Measurements from ENCODE around the gene CDH23. TPM values are rescaled to one million over a fixed set of nuclear protein-coding genes. Genes with fewer than 3 reads are reported as not detected.

CDH23 gene
- total RNA-seq, 2 donors from 2014 or later: 3.9 to 74.8 TPM

DNA sequence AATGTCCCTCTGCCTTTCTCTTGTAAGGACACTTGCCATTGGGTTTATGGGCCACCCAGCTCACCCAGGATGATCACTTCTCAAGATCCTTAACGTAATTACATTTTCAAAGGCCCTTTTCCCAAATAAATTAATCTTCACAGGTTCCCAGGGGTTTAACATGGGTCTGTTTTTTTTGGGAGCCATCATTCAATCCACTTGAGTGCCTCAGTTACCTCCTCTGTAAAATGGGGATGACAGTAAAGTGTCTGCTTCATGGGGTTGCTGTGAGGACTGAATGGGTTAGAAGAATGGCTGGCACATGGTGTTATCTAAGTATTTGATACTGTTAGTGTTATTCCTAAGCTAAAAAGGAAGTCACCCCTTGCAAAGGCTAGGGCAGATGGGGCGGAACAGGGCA is 315.4 kb downstream of the CDH23 start:
- no peaks in the 10 kb centered on the region for H3K9me3 ChIP-seq
- peak overlapping the region in 1 of 2 donors; percentile 87 for H3K27ac ChIP-seq
- no peaks in the 10 kb centered on the region for H3K27me3 ChIP-seq (replicated peaks; ENCODE audit: insufficient read depth)
- peaks cover 10% of the 10 kb centered on the region for H3K4me1 ChIP-seq (replicated peaks)
- 88% methylated on average over 2 of the region's 2 CpGs for WGBS
- H3K4me3 ChIP-seq: no peak overlapping the region
- TF ChIP-seq, protein P1, sequence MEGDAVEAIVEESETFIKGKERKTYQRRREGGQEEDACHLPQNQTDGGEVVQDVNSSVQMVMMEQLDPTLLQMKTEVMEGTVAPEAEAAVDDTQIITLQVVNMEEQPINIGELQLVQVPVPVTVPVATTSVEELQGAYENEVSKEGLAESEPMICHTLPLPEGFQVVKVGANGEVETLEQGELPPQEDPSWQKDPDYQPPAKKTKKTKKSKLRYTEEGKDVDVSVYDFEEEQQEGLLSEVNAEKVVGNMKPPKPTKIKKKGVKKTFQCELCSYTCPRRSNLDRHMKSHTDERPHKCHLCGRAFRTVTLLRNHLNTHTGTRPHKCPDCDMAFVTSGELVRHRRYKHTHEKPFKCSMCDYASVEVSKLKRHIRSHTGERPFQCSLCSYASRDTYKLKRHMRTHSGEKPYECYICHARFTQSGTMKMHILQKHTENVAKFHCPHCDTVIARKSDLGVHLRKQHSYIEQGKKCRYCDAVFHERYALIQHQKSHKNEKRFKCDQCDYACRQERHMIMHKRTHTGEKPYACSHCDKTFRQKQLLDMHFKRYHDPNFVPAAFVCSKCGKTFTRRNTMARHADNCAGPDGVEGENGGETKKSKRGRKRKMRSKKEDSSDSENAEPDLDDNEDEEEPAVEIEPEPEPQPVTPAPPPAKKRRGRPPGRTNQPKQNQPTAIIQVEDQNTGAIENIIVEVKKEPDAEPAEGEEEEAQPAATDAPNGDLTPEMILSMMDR (IDR thresholded peaks at IDR 0.05): no peak
- TF ChIP-seq POLR2AphosphoS5 (IDR thresholded peaks at IDR 0.05) (no peak), POLR2A (IDR thresholded peaks at IDR 0.05) (no peak)
- no peaks in the 10 kb centered on the region for H3K36me3 ChIP-seq
- DNase-seq (ENCODE audit: low spot score): no peak
- intact Hi-C loops (cut with DNase I): loop anchor here (5.0 kb wide), 1 partner anchor 60 kb away; the partner anchor contains the start of gene VSIR

DNA sequence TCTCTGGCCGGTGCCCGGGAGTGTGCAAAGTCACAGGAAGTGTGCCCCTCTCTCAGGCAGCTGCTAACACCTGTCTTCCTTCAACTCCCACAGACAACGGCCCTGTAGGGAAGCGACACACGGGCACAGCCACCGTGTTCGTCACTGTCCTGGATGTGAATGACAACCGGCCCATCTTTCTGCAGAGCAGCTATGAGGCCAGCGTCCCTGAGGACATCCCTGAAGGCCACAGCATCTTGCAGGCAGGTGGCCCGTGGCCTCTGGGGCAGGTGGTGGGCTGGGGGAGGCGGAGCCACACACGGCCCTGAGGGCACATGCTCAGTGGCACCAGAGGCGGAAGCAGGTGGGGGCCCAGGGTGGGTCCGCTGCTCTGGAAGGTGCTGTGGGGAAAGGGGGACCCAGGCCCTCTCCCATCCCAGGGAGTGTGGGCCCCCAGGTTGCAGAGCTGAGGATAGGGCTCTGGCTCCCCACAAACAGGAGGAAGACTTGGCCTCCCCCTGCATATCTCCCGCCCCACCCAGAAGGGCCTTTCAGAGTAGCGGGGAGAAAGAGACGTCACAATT is 315.9 kb downstream of the CDH23 start:
- H3K9me3 ChIP-seq: no peaks in the 10 kb centered on the region
- intact Hi-C loops (cut with DNase I): loop anchor here (5.0 kb wide), 1 partner anchor 60 kb away; the partner anchor contains the start of gene VSIR
- 76% methylated on average over 17 of the region's 17 CpGs for WGBS
- H3K4me3 ChIP-seq: no peak overlapping the region
- TF ChIP-seq POLR2A (IDR thresholded peaks at IDR 0.05) (no peak), POLR2AphosphoS5 (IDR thresholded peaks at IDR 0.05) (no peak)
- TF ChIP-seq, protein P1 (IDR thresholded peaks at IDR 0.05): no peak
- no peak for DNase-seq (ENCODE audit: low spot score)
- H3K27ac ChIP-seq: peak overlapping the region; percentile 82 to 87
- no peaks in the 10 kb centered on the region for H3K27me3 ChIP-seq (replicated peaks; ENCODE audit: insufficient read depth)
- H3K36me3 ChIP-seq: no peaks in the 10 kb centered on the region
- peaks cover 10% of the 10 kb centered on the region for H3K4me1 ChIP-seq (replicated peaks)

DNA sequence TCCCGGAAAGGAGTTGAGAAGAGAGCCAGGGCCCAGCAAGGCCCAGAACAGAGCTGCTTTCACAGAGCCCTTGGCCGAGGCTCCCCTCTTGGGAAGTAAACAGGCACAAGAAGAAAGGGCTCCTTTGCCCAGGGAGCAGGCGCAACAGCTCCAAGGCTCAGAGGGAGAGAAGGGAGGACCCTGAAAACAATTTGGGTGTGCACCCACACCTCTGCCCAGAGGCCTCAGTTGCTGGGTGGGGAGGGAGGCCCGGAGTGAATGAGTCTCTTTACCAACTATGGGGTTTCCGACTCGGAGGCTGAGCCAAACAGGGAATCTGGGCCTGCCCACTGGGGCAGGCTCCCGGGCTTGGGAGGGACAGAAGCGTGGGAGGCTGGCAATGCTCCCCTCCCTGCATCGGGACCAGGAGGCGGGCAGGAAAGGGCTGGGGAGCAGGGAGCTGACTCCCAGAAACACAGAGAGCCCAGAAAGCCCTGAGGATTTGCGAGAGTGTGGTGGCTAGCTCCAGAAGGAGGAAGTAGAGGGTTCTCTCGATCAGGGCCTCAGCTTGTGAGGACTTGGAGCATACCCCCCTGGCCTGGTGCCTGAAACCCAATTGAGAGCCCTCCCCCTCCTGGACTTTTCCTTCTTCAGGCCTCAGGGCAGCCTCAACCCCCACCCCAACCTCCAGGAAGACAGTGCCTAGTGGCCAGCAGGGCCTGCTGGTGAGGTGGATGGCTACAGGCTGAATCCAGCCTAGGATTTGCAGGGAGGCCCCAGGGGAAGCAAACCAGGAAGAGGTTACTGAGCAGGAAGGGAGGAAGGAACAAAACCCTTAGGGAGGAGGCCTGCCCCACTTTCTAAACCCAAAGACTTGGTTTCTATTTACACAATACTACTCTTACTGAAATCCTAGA is 316.7 kb downstream of the CDH23 start:
- peaks cover 10% of the 10 kb centered on the region for H3K4me1 ChIP-seq (replicated peaks)
- intact Hi-C loops (cut with DNase I): loop anchor here (5.0 kb wide), 1 partner anchor 59 kb away; the partner anchor contains the start of gene VSIR
- H3K9me3 ChIP-seq: no peaks in the 10 kb centered on the region
- H3K27me3 ChIP-seq (replicated peaks; ENCODE audit: insufficient read depth): no peaks in the 10 kb centered on the region
- WGBS: 5% methylated on average over 8 of the region's 12 CpGs
- peak; percentile 80 for DNase-seq (ENCODE audit: low spot score)
- H3K4me3 ChIP-seq: no peak overlapping the region
- TF ChIP-seq POLR2AphosphoS5 (IDR thresholded peaks at IDR 0.05) (peak; percentile 18), POLR2A (IDR thresholded peaks at IDR 0.05) (peak; percentile 17)
- TF ChIP-seq, protein P1 (IDR thresholded peaks at IDR 0.05): peak in 2 of 4 experiments; percentile 6 to 24
- peak overlapping the region; percentile 82 to 87 for H3K27ac ChIP-seq
- no peaks in the 10 kb centered on the region for H3K36me3 ChIP-seq

DNA sequence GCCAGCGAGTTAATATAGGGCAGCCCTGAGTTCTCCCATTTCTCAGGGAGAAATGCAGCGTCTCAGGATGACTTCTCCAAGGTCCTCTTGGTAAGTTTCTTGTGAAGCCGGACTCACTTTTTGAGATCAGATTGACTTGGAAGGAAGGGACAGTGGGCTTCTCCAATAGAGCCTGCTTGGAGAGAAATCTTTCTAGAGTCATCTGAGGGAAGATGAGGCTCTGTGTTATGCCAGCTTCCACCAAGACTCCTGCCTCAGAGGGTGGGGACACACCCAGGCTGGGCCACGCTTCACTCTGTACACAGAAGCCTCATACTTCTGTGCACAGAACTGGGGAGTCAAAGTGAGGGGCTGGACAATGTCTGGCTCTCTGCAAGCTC is 317.3 kb downstream of the CDH23 start:
- TF ChIP-seq POLR2A (IDR thresholded peaks at IDR 0.05) (no peak), POLR2AphosphoS5 (IDR thresholded peaks at IDR 0.05) (no peak)
- TF ChIP-seq, protein P1 (IDR thresholded peaks at IDR 0.05): no peak
- whole genome bisulfite sequencing: 58% methylated on average over 4 of the region's 4 CpGs
- Histone ChIP-seq H3K4me3 (no peak overlapping the region), H3K36me3 (no peaks in the 10 kb centered on the region), H3K27me3 (replicated peaks; ENCODE audit: insufficient read depth) (no peaks in the 10 kb centered on the region), H3K4me1 (replicated peaks) (peaks cover 10% of the 10 kb centered on the region), H3K27ac (peak overlapping the region; percentile 82 to 87), H3K9me3 (no peaks in the 10 kb centered on the region)
- intact Hi-C loops (cut with DNase I): loop anchor here (5.0 kb wide), 1 partner anchor 58 kb away; the partner anchor contains the start of gene VSIR
- no peak for DNase-seq (ENCODE audit: low spot score)
